ENCODE data around the gene MTR. TPM values are rescaled to one million over a fixed set of nuclear protein-coding genes. Genes with fewer than 3 reads are reported as not detected.

Gene MTR
- total RNA-seq, 1 donor from 2014 or later = 19.9 TPM

DNA sequence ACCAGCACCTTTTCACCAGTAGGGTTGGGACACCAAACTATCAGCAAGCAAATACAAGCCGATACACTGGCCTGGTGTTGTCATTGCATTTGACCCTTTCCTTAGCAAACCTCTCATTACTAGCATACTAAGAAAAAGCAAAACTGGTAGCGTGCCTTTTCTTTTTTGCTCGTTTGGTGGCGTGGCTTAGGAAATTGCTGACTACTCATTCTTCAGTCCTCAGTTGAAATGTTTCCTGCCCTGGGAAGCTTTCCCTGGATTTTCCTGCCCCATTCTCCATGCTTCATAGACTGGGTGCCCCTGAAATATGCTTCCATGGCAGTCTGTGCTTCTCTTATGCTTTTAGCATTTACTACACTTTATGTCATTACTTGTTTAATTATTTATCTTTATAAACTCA is 42.0 kb downstream of the MTR start:
- Histone ChIP-seq H3K9me3 (no peaks in the 10 kb centered on the region), H3K4me3 (no peak overlapping the region), H3K27ac (no peak overlapping the region), H3K27me3 (no peaks in the 10 kb centered on the region), H3K36me3 (peaks cover 0 to 38% of the 10 kb centered on the region in 2 donors), H3K4me1 (no peaks in the 10 kb centered on the region)
- intact Hi-C loops (cut with DNase I) = no loop called here
- no peak for DNase-seq (ENCODE audit: extremely low spot score in 2 of 2)
- TF ChIP-seq POLR2A (IDR thresholded peaks at IDR 0.05) = no peak

DNA sequence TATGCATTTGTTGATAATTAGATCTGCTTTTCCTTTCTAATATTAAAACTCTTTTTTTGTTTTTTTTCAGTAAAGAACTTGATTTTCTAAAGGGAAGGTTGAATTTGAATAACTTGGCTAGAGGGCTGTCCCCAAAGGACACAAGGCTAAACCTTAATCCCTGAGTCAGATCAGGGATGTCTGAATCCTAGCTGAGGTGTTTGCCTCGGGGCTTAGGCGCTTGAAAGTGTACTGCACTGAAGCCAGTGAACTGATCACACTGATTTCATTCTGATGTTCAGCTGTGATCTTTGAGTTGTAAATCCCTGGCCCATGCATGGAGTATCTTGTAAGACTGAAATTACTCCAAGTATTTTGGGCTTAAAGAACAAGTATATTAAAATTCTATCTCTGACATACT is 42.8 kb downstream of the MTR start:
- peaks cover 1% of the 10 kb centered on the region for H3K4me1 ChIP-seq
- no peak overlapping the region for H3K4me3 ChIP-seq
- TF ChIP-seq, protein P1, sequence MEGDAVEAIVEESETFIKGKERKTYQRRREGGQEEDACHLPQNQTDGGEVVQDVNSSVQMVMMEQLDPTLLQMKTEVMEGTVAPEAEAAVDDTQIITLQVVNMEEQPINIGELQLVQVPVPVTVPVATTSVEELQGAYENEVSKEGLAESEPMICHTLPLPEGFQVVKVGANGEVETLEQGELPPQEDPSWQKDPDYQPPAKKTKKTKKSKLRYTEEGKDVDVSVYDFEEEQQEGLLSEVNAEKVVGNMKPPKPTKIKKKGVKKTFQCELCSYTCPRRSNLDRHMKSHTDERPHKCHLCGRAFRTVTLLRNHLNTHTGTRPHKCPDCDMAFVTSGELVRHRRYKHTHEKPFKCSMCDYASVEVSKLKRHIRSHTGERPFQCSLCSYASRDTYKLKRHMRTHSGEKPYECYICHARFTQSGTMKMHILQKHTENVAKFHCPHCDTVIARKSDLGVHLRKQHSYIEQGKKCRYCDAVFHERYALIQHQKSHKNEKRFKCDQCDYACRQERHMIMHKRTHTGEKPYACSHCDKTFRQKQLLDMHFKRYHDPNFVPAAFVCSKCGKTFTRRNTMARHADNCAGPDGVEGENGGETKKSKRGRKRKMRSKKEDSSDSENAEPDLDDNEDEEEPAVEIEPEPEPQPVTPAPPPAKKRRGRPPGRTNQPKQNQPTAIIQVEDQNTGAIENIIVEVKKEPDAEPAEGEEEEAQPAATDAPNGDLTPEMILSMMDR (IDR thresholded peaks at IDR 0.05) = no peak
- TF ChIP-seq POLR2AphosphoS5 (IDR thresholded peaks at IDR 0.05; ENCODE audit: insufficient read depth in 1 of 2, low read depth in 1 of 2) (no peak), POLR2A (IDR thresholded peaks at IDR 0.05) (no peak)
- H3K36me3 ChIP-seq = peaks cover 0 to 38% of the 10 kb centered on the region in 2 donors
- no peaks in the 10 kb centered on the region for H3K27me3 ChIP-seq
- intact Hi-C loops (cut with DNase I) = no loop called here
- H3K27ac ChIP-seq = no peak overlapping the region
- no peak for DNase-seq (ENCODE audit: extremely low spot score in 2 of 2)
- H3K9me3 ChIP-seq = no peaks in the 10 kb centered on the region

DNA sequence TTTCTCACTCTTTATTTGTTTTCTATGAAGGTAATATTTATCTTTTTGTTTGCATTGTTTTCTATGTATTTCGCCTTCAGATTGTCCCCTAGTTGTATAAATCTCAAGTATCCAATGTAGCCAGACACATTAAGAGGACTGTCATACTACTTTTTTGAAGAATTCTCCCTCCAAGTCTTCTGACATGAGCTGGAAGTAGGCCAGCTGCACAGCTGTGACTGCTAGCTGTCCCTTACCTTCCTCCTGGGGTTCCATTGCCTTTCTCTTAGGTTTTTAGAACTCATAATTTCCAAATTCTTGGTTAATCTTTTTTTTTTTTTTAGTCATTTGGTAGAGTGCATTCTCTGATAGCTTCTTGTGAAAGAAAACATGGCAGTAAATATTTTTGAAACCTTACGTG is 46.2 kb downstream of the MTR start:
- Histone ChIP-seq H3K36me3 (peaks cover 0 to 29% of the 10 kb centered on the region in 2 donors), H3K4me1 (peaks cover 24% of the 10 kb centered on the region), H3K9me3 (no peaks in the 10 kb centered on the region), H3K27ac (no peak overlapping the region), H3K27me3 (no peaks in the 10 kb centered on the region), H3K4me3 (no peak overlapping the region)
- TF ChIP-seq POLR2AphosphoS5 (IDR thresholded peaks at IDR 0.05; ENCODE audit: insufficient read depth in 1 of 2, low read depth in 1 of 2) = no peak
- TF ChIP-seq, protein P1 (IDR thresholded peaks at IDR 0.05) = no peak
- no peak for TF ChIP-seq POLR2A (IDR thresholded peaks at IDR 0.05)
- DNase-seq (ENCODE audit: extremely low spot score in 2 of 2) = no peak
- intact Hi-C loops (cut with DNase I) = no loop called here

DNA sequence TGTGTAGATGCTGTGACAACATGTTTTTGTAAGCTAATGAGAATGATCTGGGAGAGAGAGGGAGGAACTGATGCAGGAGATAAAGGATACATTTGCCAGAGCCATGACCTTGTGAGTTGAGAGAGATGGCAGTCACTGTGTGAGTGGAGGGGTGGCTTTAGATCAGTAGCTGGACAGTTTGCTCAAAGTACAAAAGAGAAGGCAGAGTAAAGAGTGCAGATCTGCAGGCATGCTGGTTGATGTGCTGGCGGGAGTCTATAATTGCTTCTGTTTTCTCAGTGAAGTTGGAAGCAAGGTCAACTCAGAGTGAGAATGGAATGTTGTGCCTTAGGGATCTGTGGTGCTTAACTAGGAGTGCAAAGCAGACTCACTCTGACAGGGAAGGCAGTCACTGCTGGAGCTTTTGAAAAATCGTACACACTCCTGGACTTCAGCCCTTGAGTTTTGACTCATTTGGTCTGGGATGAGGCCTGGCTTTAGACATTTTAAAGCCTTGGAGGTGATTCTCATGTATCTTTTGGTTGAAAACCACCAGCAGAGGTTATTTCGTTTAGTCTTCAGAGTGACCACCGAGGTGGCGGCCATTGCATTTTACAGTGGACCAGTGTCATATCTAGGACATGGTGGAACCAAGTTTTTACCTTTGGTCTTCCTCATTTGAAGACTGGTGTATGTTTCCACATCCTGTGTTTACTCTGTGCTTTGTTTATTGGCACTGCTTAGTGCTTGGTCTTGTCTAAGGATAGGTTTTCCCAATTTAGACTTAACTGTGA is 49.6 kb downstream of the MTR start:
- H3K27ac ChIP-seq = no peak overlapping the region
- peaks cover 0 to 24% of the 10 kb centered on the region in 2 donors for H3K36me3 ChIP-seq
- no peaks in the 10 kb centered on the region for H3K27me3 ChIP-seq
- peaks cover 24% of the 10 kb centered on the region for H3K4me1 ChIP-seq
- TF ChIP-seq POLR2A (IDR thresholded peaks at IDR 0.05) = no peak
- no peak for TF ChIP-seq POLR2AphosphoS5 (IDR thresholded peaks at IDR 0.05; ENCODE audit: insufficient read depth in 1 of 2, low read depth in 1 of 2)
- TF ChIP-seq, protein P1 (IDR thresholded peaks at IDR 0.05) = no peak
- DNase-seq (ENCODE audit: extremely low spot score in 2 of 2) = no peak
- no peaks in the 10 kb centered on the region for H3K9me3 ChIP-seq
- H3K4me3 ChIP-seq = no peak overlapping the region
- intact Hi-C loops (cut with DNase I) = no loop called here

DNA sequence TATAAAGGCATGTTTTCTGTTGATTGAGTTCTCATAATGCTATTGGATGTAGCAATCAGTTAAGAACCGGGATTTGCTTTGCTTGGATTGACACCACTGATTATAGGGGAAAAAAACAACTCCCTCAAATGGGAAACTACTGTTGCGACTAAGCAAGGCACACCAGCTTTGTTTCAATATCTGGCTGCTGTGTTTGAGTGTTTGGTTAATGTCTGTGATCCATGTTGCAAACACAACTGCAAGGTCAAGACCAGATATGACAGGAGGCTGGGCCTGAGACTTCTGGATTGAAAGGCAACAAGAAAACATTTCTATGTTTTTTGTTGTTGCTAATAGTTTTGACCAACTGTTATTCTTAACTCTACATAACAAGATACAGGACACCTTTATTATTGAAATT is 50.7 kb downstream of the MTR start:
- H3K27ac ChIP-seq = no peak overlapping the region
- TF ChIP-seq, protein P1 (IDR thresholded peaks at IDR 0.05) = no peak
- TF ChIP-seq POLR2AphosphoS5 (IDR thresholded peaks at IDR 0.05; ENCODE audit: insufficient read depth in 1 of 2, low read depth in 1 of 2) (no peak), POLR2A (IDR thresholded peaks at IDR 0.05) (no peak)
- H3K27me3 ChIP-seq = no peaks in the 10 kb centered on the region
- no peaks in the 10 kb centered on the region for H3K9me3 ChIP-seq
- H3K4me3 ChIP-seq = no peak overlapping the region
- peaks cover 24% of the 10 kb centered on the region for H3K4me1 ChIP-seq
- intact Hi-C loops (cut with DNase I) = no loop called here
- DNase-seq (ENCODE audit: extremely low spot score in 2 of 2) = no peak
- H3K36me3 ChIP-seq = peaks cover 0 to 17% of the 10 kb centered on the region in 2 donors

Data from vagina (tissue), 2 donors.